RWPE1 (cell line): ENCODE measurements around the gene PPP2R2D.
A peak's percentile ranks its signal among the peaks of the same experiment; 100 is the strongest.

ENCODE experiments used
- CTCF ChIA-PET: fragments of 350-600 bp; sonication (Branson Sonifier 250); formaldehyde crosslinking; extraction: SDS; loops from one replicate; lab custom pipeline; 2021; lab: Yijun Ruan, JAX
- POLR2A ChIA-PET: fragments of 400-600 bp; formaldehyde crosslinking; extraction: SDS; loops from one replicate; lab custom pipeline; 2020; ENCODE audit warnings: antibody characterized with exemption; ENCODE audit not compliant: low non-redundant PET; lab: Yijun Ruan, JAX
- DNase-seq: peaks from one replicate; pipeline ENCODE4 v3.0.0; 2012; ENCODE audit warnings: low spot score
- H3K27ac ChIP-seq: fragments of 450-650 bp; 2 replicates; pipeline ENCODE4 v1.5.1; 2017
- CTCF ChIP-seq: fragments of 450-650 bp; conservative IDR thresholded peaks from 2 replicates; pipeline ENCODE4 v1.5.1; 2017; ENCODE audit warnings: low read depth, mild to moderate bottlenecking

Gene PPP2R2D

GRCh38 chr10:131897297-131897899 is 3.4 kb upstream of the PPP2R2D start:
- ChIA-PET POLR2A (no interaction called here), CTCF (interaction anchor here (0.6 kb wide), 1 partner anchor 112 kb away, joined by 3 read pairs; no protein-coding TSS in a partner anchor)
- no peak for DNase-seq
- no peak for TF ChIP-seq CTCF
- H3K27ac ChIP-seq: no peak overlapping the region

GRCh38 chr10:131898061-131898460 is 2.7 kb upstream of the PPP2R2D start:
- POLR2A ChIA-PET: no interaction called here
- CTCF ChIA-PET: interaction anchor here (0.6 kb wide), 2 partner anchors 10 to 112 kb away, joined by 3 read pairs; no protein-coding TSS in a partner anchor
- no peak overlapping the region for H3K27ac ChIP-seq
- no peak for TF ChIP-seq CTCF
- no peak for DNase-seq

- CTCF ChIA-PET: interaction anchor here (0.6 kb wide), 1 partner anchor 10 kb away, joined by 3 read pairs; no protein-coding TSS in a partner anchor
- no peak for TF ChIP-seq CTCF
- DNase-seq: no peak
- no peak overlapping the region for H3K27ac ChIP-seq
- POLR2A ChIA-PET: no interaction called here
Measured at GRCh38 chr10:131898713-131899112, 2.1 kb upstream of the PPP2R2D start.

GRCh38 chr10:131899116-131899690 is 1.6 kb upstream of the PPP2R2D start:
- DNase-seq: no peak
- CTCF ChIA-PET: interaction anchor here (0.5 to 1.1 kb wide), 4 partner anchors 13 to 1709 kb away, joined by 3 read pairs; no protein-coding TSS in a partner anchor
- H3K27ac ChIP-seq: no peak overlapping the region
- POLR2A ChIA-PET: interaction anchor here (1.8 kb wide), 1 partner anchor 14 kb away, joined by 5 read pairs; no protein-coding TSS in a partner anchor
- no peak for TF ChIP-seq CTCF

- ChIA-PET POLR2A (interaction anchor here (0.7 to 1.8 kb wide), 3 partner anchors 14 to 46 kb away, joined by 3 to 5 read pairs (median 3); no protein-coding TSS in a partner anchor), CTCF (interaction anchor here (0.5 to 1.1 kb wide), 5 partner anchors 14 to 1775 kb away, joined by 3 to 5 read pairs (median 3); no protein-coding TSS in a partner anchor)
- peak overlapping the region; percentile 85 for H3K27ac ChIP-seq
- no peak for TF ChIP-seq CTCF
- no peak for DNase-seq
Measured at GRCh38 chr10:131899695-131900349, 986 bp upstream of the PPP2R2D start.

GRCh38 chr10:131901181-131901829 is 497 bp downstream of the PPP2R2D start:
- DNase-seq: no peak
- no peak for TF ChIP-seq CTCF
- ChIA-PET POLR2A (interaction anchor here (0.6 to 1.8 kb wide), 2 partner anchors 16 to 518 kb away, joined by 5 read pairs; no protein-coding TSS in a partner anchor), CTCF (interaction anchor here (1.6 kb wide), 1 partner anchor 16 kb away, joined by 6 read pairs; no protein-coding TSS in a partner anchor)
- H3K27ac ChIP-seq: peak overlapping the region; percentile 85
